ENCODE results near the gene RRN3.
"Not testable (repeated sequence)": the region's sequence is repeated elsewhere in the genome, so short reads cannot be mapped to it uniquely, and the experiment has no call there.

DNA sequence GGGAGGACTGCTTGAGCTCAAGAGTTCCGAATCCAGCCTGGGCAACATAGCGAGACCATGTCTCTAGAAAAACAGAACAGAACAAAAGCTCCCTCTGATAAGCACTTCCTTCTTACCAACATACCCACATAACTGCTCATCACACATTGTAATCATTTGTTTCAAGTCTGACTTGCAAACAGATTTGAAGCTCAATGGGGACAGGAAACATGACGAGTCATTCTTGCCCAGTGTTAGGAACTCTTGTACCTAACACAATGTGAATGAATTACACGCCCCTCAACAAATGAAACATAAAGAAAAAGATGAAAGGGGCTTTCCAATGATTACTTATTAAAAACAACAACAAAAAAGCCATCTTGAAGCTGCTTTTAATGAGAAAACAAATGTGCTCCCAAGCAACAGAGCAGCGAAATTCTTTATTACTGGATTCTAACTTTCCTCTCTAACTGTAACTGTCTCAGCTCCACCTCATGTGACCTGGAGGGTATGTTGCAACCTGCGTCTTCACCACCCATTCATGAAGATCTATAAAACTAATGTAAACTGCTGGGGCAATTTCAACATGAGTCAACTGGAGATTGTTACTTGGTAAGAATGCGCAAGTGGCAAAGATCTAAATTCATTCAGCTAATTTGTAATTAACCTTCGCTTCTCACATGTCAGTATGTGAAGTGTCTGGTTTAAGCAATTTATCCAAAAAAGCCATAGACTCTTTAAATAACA is 31.8 kb downstream of the RRN3 start:
- not testable (repeated sequence) for TF ChIP-seq CTCF (conservative IDR thresholded peaks at IDR 0.05; ENCODE audit: low read length); EZH2phosphoT487 (IDR thresholded peaks at IDR 0.05; ENCODE audit: borderline replicate concordance, low read depth, low read length)
